GM12878 (cell line): ENCODE measurements around the gene SLC9C1. TPM values are rescaled to one million over a fixed set of nuclear protein-coding genes. Genes with fewer than 3 reads are reported as not detected.

Experiments used
- ATAC-seq: fragments of 200-7000 bp; cut with Tn5 transposase; 3 replicates; pipeline ENCODE4 v1.9.1; 2020; ENCODE audit warnings: mild to moderate bottlenecking, moderate library complexity
- BruUV-seq: library from RNA; stranded (reverse); fragments of 400-500 nt; replicated peaks from 2 replicates; lab custom pipeline; 2021; lab: Mats Ljungman, UMichigan
- CTCF ChIA-PET: fragments of 300-600 bp; sonication (Branson Sonifier 250); formaldehyde crosslinking; extraction: SDS; loops from one replicate; lab custom pipeline; 2021; ENCODE audit warnings: inconsistent platforms; lab: Yijun Ruan, JAX
- POLR2A ChIA-PET: fragments of 350-600 bp; formaldehyde crosslinking; extraction: SDS; loops from one replicate; lab custom pipeline; 2021; ENCODE audit warnings: inconsistent platforms; lab: Charles Lee
- RAD21 ChIA-PET: fragments of 300-600 bp; sonication (Branson Sonifier 250); formaldehyde crosslinking; loops from one replicate; lab custom pipeline; 2023; ENCODE audit warnings: antibody characterized with exemption; ENCODE audit not compliant: unreplicated experiment; lab: Charles Lee
- SMC1A ChIA-PET: fragments of 300-600 bp; sonication (Branson Sonifier 250); formaldehyde crosslinking; loops from one replicate; lab custom pipeline; 2023; ENCODE audit not compliant: unreplicated experiment, uncharacterized antibody; lab: Charles Lee
- DNase-seq: peaks from one replicate; pipeline ENCODE4 v3.0.0-alpha.2; 2011; ENCODE audit warnings: low read depth, low spot score
- FAIRE-seq: peaks from 3 replicates; lab custom pipeline; 2011; peaks lifted over from hg19 to GRCh38; lab: Jason Lieb, UNC
- H2AFZ ChIP-seq: 2 replicates; pipeline ENCODE4 v1.6.0; 2011; ENCODE audit warnings: low read depth, low read length, control low read depth; ENCODE audit not compliant: control insufficient read depth
- H3K27ac ChIP-seq: 2 replicates; pipeline ENCODE4 v1.5.1; 2011; ENCODE audit warnings: control low read depth; ENCODE audit not compliant: control insufficient read depth, insufficient read depth
- H3K27me3 ChIP-seq, 2 experiments: replicated peaks in 1 of 2; 2 replicates each; pipeline versions ENCODE4 v1.6.0 to v1.6.1; 2011; ENCODE audit warnings: low read length in 1 of 2; ENCODE audit not compliant: control insufficient read depth in 2 of 2, insufficient read depth in 2 of 2
- H3K36me3 ChIP-seq, 2 experiments: 2 replicates each; pipeline ENCODE4 v1.5.1; 2011; ENCODE audit warnings: low read length in 1 of 2; ENCODE audit not compliant: control insufficient read depth in 2 of 2, insufficient read depth in 2 of 2
- H3K4me1 ChIP-seq: 2 replicates; pipeline ENCODE4 v1.6.1; 2011; ENCODE audit warnings: mild to moderate bottlenecking, low read length, moderate library complexity, mixed read lengths; ENCODE audit not compliant: control insufficient read depth, insufficient read depth
- H3K4me2 ChIP-seq: 2 replicates; pipeline ENCODE4 v1.6.0; 2011; ENCODE audit warnings: control low read depth; ENCODE audit not compliant: control insufficient read depth, insufficient read depth
- H3K4me3 ChIP-seq: fragments of 200-600 bp; sonication (generic); 2 replicates; pipeline ENCODE4 v1.5.1; 2016
- H3K79me2 ChIP-seq: 2 replicates; pipeline ENCODE4 v1.6.0; 2011; ENCODE audit warnings: low read length; ENCODE audit not compliant: control insufficient read depth, insufficient read depth
- H3K9ac ChIP-seq: 2 replicates; pipeline ENCODE4 v1.8.0; 2011; ENCODE audit warnings: low read length, control low read depth, mixed read lengths; ENCODE audit not compliant: control insufficient read depth, insufficient read depth
- H3K9me3 ChIP-seq: replicated peaks from 3 replicates; pipeline ENCODE4 v1.5.1; 2011; ENCODE audit warnings: mild to moderate bottlenecking, low read length; ENCODE audit not compliant: control insufficient read depth, insufficient read depth
- H4K20me1 ChIP-seq: 2 replicates; pipeline ENCODE4 v1.6.0; 2011; ENCODE audit not compliant: control insufficient read depth, insufficient read depth
- EED ChIP-seq: sonication (generic); IDR thresholded peaks from 2 replicates; pipeline ENCODE4 v1.6.1; 2016; ENCODE audit warnings: antibody characterized with exemption, low read depth
- GATAD2B ChIP-seq: fragments of 450-650 bp; conservative IDR thresholded peaks from 2 replicates; pipeline ENCODE4 v1.6.1; 2017; ENCODE audit warnings: low read depth, mild to moderate bottlenecking, moderate library complexity
- MEF2A ChIP-seq: IDR thresholded peaks from 2 replicates; pipeline ENCODE4 v1.6.1; 2011; ENCODE audit warnings: low read depth, mild to moderate bottlenecking, low read length, moderate library complexity; ENCODE audit not compliant: insufficient read depth
- MEF2B ChIP-seq: fragments of 450-650 bp; IDR thresholded peaks from 2 replicates; pipeline ENCODE4 v1.6.1; 2018; ENCODE audit warnings: mild to moderate bottlenecking, moderate library complexity; ENCODE audit not compliant: partially characterized antibody, poor library complexity, severe bottlenecking
- MTA2 ChIP-seq: fragments of 450-650 bp; IDR thresholded peaks from 2 replicates; pipeline ENCODE4 v1.6.1; 2016; ENCODE audit warnings: low read depth, mild to moderate bottlenecking, moderate library complexity
- NFIC ChIP-seq: IDR thresholded peaks from 2 replicates; pipeline ENCODE4 v1.6.1; 2012; ENCODE audit warnings: low read depth, mild to moderate bottlenecking, inconsistent platforms, low read length, moderate library complexity
- POLR2AphosphoS5 ChIP-seq: IDR thresholded peaks from 2 replicates; pipeline ENCODE4 v1.6.1; 2011; ENCODE audit warnings: mild to moderate bottlenecking, low read length, inconsistent platforms
- RB1 ChIP-seq: fragments of 450-650 bp; formaldehyde crosslinking; IDR thresholded peaks from 2 replicates; pipeline ENCODE4 v1.6.1; 2017; ENCODE audit warnings: mild to moderate bottlenecking, borderline replicate concordance
- RCOR1 ChIP-seq: conservative IDR thresholded peaks from 2 replicates; pipeline ENCODE4 v1.6.1; 2012; ENCODE audit warnings: low read depth, low read length, improper control_type of control experiment
- RELA ChIP-seq: fragments of 450-650 bp; IDR thresholded peaks from 2 replicates; pipeline ENCODE4 v1.8.0; 2014; ENCODE audit warnings: borderline replicate concordance; ENCODE audit not compliant: partially characterized antibody
- TARDBP ChIP-seq: IDR thresholded peaks from 2 replicates; pipeline ENCODE4 v1.6.1; 2016; ENCODE audit warnings: borderline replicate concordance
- ZNF622 ChIP-seq: fragments of 450-650 bp; IDR thresholded peaks from 2 replicates; pipeline ENCODE4 v1.6.1; 2017; ENCODE audit warnings: mild to moderate bottlenecking, inconsistent platforms
- in situ Hi-C: fragments of 300-500 bp; cut with MboI; formaldehyde crosslinking; loops from 9 replicates; pipeline ENCODE4 v1.14.3; 2018; ENCODE audit warnings: mixed read lengths
- intact Hi-C: fragments of 100-400 bp; cut with micrococcal nuclease; formaldehyde crosslinking; loops from one replicate; pipeline ENCODE4 v1.14.2; 2022; ENCODE audit not compliant: unreplicated experiment
- polyA plus RNA-seq, 11 experiments: library from polyadenylated mRNA; depleted of rRNA in 4 of 11; unstranded in 6 of 11; stranded (reverse) in 5 of 11; fragments of >200 nt; fragmentation: Nextera tagmentation in 4 of 11; fragmentation: Illumina TruSeq in 1 of 11; extraction: Ambion mirVana in 4 of 11; extraction: Trizol in 1 of 11; gene quantifications; 1 replicate in 1 of 11; 2 replicates in 10 of 11; pipeline versions ENCODE4 v1.2.1 to v1.2.3, GENCODE V29; 2011 to 2016; ENCODE audit warnings: inconsistent platforms in 2 of 11, missing spikeins in 2 of 11, low read depth in 1 of 11
- total RNA-seq, 4 experiments: library from RNA; depleted of rRNA in 3 of 4; stranded (reverse); fragments of >200 nt in 3 of 4; fragmentation: Illumina TruSeq in 1 of 4; extraction: Trizol in 1 of 4; gene quantifications; 2 replicates each; pipeline versions ENCODE4 v1.2.1 to v1.2.3, GENCODE V29; 2013 to 2021
- TF ChIP-seq, protein P1 (sequence below): fragments of 450-650 bp; IDR thresholded peaks from 2 replicates; pipeline ENCODE4 v1.6.1; 2016; ENCODE audit warnings: mild to moderate bottlenecking
- TF ChIP-seq, protein P2 (sequence below): IDR thresholded peaks from 2 replicates; pipeline ENCODE4 v1.6.1; 2012; ENCODE audit warnings: low read depth, low read length, improper control_type of control experiment
- TF ChIP-seq, protein P3 (sequence below): IDR thresholded peaks from 2 replicates; pipeline ENCODE4 v1.6.1; 2011; ENCODE audit warnings: borderline replicate concordance, low read depth, mild to moderate bottlenecking, moderate library complexity, low read length; ENCODE audit not compliant: insufficient read depth, poor library complexity, severe bottlenecking
- TF ChIP-seq, protein P4 (sequence below): fragments of 150-350 bp; IDR thresholded peaks from 2 replicates; pipeline ENCODE4 v1.6.1; 2016; ENCODE audit warnings: low read depth, low read length

SLC9C1 gene
- total and polyA plus RNA-seq, 10 of the 15 experiments (the other 5 are each of a cell fraction or from before 2014, with no cell fraction given) = not detected

DNA sequence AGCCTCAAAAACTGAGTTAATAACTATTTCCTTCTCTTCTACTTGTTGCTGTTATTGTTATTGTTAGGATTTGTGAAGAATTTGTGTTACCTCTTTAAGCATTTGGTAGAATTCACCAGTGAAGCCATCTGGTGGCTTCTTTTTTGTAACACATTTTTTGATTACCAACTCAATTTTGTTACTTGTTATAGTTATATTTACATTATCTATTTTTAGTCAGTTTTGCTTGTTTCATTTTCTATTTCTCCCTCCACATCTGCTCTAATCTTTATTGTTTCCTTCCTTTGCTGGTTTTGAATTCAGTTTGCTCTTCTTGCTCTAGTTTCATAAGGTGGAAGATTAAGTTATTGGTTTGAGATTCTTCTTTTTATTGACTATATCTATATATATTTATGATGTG is 3.7 kb upstream of the SLC9C1 start:
- ATAC-seq = peak; percentile 50
- POLR2A ChIA-PET = interaction anchor here (0.6 to 0.8 kb wide), 2 partner anchors 37 to 68 kb away, joined by 3 to 4 read pairs; no protein-coding TSS in a partner anchor
- Histone ChIP-seq H3K79me2 (no peaks in the 10 kb centered on the region), H2AFZ (peak overlapping the region; percentile 78), H3K27ac (peak overlapping the region; percentile 57), H3K4me2 (peak overlapping the region; percentile 66), H3K4me1 (peaks cover 11% of the 10 kb centered on the region), H4K20me1 (no peaks in the 10 kb centered on the region), H3K9me3 (peaks cover 1% of the 10 kb centered on the region; the same call in 1 of the 3 replicates), H3K27me3 (no peaks in the 10 kb centered on the region), H3K9ac (no peak overlapping the region; the same call in 1 of the 2 replicates), H3K36me3 (no peaks in the 10 kb centered on the region), H3K4me3 (peak overlapping the region; percentile 41; the same call in 1 of the 2 replicates)
- no peak for DNase-seq
- peak; percentile 41 for FAIRE-seq
- intact Hi-C loops = loop anchor here (10.0 kb wide), 1 partner anchor 677 kb away; the partner anchor contains the start of gene CD200R1
- RAD21 ChIA-PET = interaction anchor here (0.9 to 1.3 kb wide), 4 partner anchors 22 to 192 kb away, joined by 3 to 7 read pairs (median 5); no protein-coding TSS in a partner anchor
- CTCF ChIA-PET = interaction anchor here (0.6 to 6.8 kb wide), 5 partner anchors 41 to 566 kb away, joined by 3 to 142 read pairs (median 3); no protein-coding TSS in a partner anchor
- no TSS peak for BruUV-seq
- SMC1A ChIA-PET = interaction anchor here (0.6 to 1.7 kb wide), 4 partner anchors 34 to 186 kb away, joined by 4 to 9 read pairs (median 6); no protein-coding TSS in a partner anchor
- in situ Hi-C loops = no loop called here
- TF ChIP-seq, protein P1, sequence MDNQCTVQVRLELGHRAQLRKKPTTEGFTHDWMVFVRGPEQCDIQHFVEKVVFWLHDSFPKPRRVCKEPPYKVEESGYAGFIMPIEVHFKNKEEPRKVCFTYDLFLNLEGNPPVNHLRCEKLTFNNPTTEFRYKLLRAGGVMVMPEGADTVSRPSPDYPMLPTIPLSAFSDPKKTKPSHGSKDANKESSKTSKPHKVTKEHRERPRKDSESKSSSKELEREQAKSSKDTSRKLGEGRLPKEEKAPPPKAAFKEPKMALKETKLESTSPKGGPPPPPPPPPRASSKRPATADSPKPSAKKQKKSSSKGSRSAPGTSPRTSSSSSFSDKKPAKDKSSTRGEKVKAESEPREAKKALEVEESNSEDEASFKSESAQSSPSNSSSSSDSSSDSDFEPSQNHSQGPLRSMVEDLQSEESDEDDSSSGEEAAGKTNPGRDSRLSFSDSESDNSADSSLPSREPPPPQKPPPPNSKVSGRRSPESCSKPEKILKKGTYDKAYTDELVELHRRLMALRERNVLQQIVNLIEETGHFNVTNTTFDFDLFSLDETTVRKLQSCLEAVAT = 0 out of 2 replicates have a peak, but pooled peaks have one; percentile 1
- TF ChIP-seq MEF2A (peak; percentile 75; the same call in 1 of the 2 replicates), POLR2AphosphoS5 (no peak), RB1 (no peak), MEF2B (peak; percentile 36), RELA (no peak), MTA2 (peak; percentile 26; the same call in 1 of the 2 replicates), NFIC (0 out of 2 replicates have a peak, but pooled peaks have one; percentile 55), TARDBP (no peak), EED (no peak), GATAD2B (no peak), RCOR1 (no peak), ZNF622 (no peak)
- TF ChIP-seq, protein P2, sequence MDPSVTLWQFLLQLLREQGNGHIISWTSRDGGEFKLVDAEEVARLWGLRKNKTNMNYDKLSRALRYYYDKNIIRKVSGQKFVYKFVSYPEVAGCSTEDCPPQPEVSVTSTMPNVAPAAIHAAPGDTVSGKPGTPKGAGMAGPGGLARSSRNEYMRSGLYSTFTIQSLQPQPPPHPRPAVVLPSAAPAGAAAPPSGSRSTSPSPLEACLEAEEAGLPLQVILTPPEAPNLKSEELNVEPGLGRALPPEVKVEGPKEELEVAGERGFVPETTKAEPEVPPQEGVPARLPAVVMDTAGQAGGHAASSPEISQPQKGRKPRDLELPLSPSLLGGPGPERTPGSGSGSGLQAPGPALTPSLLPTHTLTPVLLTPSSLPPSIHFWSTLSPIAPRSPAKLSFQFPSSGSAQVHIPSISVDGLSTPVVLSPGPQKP = no peak
- TF ChIP-seq, protein P3, sequence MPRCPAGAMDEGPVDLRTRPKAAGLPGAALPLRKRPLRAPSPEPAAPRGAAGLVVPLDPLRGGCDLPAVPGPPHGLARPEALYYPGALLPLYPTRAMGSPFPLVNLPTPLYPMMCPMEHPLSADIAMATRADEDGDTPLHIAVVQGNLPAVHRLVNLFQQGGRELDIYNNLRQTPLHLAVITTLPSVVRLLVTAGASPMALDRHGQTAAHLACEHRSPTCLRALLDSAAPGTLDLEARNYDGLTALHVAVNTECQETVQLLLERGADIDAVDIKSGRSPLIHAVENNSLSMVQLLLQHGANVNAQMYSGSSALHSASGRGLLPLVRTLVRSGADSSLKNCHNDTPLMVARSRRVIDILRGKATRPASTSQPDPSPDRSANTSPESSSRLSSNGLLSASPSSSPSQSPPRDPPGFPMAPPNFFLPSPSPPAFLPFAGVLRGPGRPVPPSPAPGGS = no peak
- TF ChIP-seq, protein P4, sequence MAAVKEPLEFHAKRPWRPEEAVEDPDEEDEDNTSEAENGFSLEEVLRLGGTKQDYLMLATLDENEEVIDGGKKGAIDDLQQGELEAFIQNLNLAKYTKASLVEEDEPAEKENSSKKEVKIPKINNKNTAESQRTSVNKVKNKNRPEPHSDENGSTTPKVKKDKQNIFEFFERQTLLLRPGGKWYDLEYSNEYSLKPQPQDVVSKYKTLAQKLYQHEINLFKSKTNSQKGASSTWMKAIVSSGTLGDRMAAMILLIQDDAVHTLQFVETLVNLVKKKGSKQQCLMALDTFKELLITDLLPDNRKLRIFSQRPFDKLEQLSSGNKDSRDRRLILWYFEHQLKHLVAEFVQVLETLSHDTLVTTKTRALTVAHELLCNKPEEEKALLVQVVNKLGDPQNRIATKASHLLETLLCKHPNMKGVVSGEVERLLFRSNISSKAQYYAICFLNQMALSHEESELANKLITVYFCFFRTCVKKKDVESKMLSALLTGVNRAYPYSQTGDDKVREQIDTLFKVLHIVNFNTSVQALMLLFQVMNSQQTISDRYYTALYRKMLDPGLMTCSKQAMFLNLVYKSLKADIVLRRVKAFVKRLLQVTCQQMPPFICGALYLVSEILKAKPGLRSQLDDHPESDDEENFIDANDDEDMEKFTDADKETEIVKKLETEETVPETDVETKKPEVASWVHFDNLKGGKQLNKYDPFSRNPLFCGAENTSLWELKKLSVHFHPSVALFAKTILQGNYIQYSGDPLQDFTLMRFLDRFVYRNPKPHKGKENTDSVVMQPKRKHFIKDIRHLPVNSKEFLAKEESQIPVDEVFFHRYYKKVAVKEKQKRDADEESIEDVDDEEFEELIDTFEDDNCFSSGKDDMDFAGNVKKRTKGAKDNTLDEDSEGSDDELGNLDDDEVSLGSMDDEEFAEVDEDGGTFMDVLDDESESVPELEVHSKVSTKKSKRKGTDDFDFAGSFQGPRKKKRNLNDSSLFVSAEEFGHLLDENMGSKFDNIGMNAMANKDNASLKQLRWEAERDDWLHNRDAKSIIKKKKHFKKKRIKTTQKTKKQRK = no peak
